Measurements from ENCODE around the gene CARD14.

- no peak for TF ChIP-seq CTCF (conservative IDR thresholded peaks at IDR 0.05; ENCODE audit: low read depth in 2 of 2)
- no peak for TF ChIP-seq EZH2 (IDR thresholded peaks at IDR 0.05; ENCODE audit: low read depth, unreplicated experiment)
- no peak for TF ChIP-seq EZH2phosphoT487 (IDR thresholded peaks at IDR 0.05; ENCODE audit: unreplicated experiment)
- no peak for TF ChIP-seq ZNF114 (CRISPR knock-in tag; IDR thresholded peaks at IDR 0.05)
- TF ChIP-seq POLR2AphosphoS5 (IDR thresholded peaks at IDR 0.05; ENCODE audit: low read depth): no peak
- no peak for TF ChIP-seq REST (IDR thresholded peaks at IDR 0.05; ENCODE audit: unreplicated experiment)
- no peak for TF ChIP-seq STAT1 (IDR thresholded peaks at IDR 0.05; ENCODE audit: unreplicated experiment)
- no peak for TF ChIP-seq ZNF331 (CRISPR knock-in tag; IDR thresholded peaks at IDR 0.05; ENCODE audit: low read depth)
- no peak for TF ChIP-seq ZNF462 (CRISPR knock-in tag; IDR thresholded peaks at IDR 0.05)
- TF ChIP-seq ETS1 (IDR thresholded peaks at IDR 0.05): no peak
- TF ChIP-seq JUNB (IDR thresholded peaks at IDR 0.05; ENCODE audit: unreplicated experiment): no peak
- TF ChIP-seq CREB1 (CRISPR knock-in tag; IDR thresholded peaks at IDR 0.05; ENCODE audit: low read depth): no peak
Measured at GRCh38 chr17:80248001-80248893, 78.4 kb downstream of the CARD14 start.
